Measurements from ENCODE around the gene CADM4. TPM values are rescaled to one million over a fixed set of nuclear protein-coding genes. Genes with fewer than 3 reads are reported as not detected.
"Not testable (repeated sequence)": the region's sequence is repeated elsewhere in the genome, so short reads cannot be mapped to it uniquely, and the experiment has no call there.

Gene CADM4
- total RNA-seq, 3 donors from 2014 or later = 1.2 to 26.2 (median 3.4) TPM

- H3K36me3 ChIP-seq (ENCODE audit: low read depth) = no peaks in the 10 kb centered on the region
- intact Hi-C loops (cut with DNase I, micrococcal nuclease) = no loop called here
- no peaks in the 10 kb centered on the region for H3K9me3 ChIP-seq
- DNase-seq (no peak), ATAC-seq (no peak)
- no peaks in the 10 kb centered on the region for H3K4me1 ChIP-seq (ENCODE audit: low read depth)
- no peak overlapping the region for H3K4me3 ChIP-seq
- TF ChIP-seq, protein P1, sequence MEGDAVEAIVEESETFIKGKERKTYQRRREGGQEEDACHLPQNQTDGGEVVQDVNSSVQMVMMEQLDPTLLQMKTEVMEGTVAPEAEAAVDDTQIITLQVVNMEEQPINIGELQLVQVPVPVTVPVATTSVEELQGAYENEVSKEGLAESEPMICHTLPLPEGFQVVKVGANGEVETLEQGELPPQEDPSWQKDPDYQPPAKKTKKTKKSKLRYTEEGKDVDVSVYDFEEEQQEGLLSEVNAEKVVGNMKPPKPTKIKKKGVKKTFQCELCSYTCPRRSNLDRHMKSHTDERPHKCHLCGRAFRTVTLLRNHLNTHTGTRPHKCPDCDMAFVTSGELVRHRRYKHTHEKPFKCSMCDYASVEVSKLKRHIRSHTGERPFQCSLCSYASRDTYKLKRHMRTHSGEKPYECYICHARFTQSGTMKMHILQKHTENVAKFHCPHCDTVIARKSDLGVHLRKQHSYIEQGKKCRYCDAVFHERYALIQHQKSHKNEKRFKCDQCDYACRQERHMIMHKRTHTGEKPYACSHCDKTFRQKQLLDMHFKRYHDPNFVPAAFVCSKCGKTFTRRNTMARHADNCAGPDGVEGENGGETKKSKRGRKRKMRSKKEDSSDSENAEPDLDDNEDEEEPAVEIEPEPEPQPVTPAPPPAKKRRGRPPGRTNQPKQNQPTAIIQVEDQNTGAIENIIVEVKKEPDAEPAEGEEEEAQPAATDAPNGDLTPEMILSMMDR (IDR thresholded peaks at IDR 0.05) = no peak
Measured at GRCh38 chr19:43682824-43683661, 43.4 kb upstream of the CADM4 start.

GRCh38 chr19:43682269-43682668 is 42.6 kb upstream of the CADM4 start:
- H3K4me3 ChIP-seq; ATAC-seq; H3K9me3 ChIP-seq; intact Hi-C loops (cut with DNase I, micrococcal nuclease); H3K36me3 ChIP-seq (ENCODE audit: low read depth); DNase-seq; H3K4me1 ChIP-seq (ENCODE audit: low read depth): not testable (repeated sequence)

DNA sequence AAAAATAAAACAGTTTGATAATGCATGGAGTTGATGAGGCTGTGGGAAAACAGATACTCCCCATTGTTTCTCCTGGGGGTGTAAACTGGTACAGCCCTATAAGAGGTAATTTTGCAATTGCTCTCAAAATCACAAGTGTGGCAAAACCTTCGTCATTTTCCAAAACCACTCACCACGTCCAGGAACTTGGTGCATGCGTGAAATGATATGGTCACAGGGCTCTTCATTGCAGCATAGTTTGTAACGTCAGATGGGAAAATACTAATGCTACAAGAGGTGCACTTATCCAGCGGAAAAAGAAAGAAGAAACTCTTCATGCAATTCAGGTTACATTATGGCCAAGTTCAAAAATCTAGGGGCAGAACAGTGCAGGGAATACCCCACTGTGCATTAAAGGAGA is 42.2 kb upstream of the CADM4 start:
- H3K4me1 ChIP-seq (ENCODE audit: low read depth) = no peaks in the 10 kb centered on the region
- intact Hi-C loops (cut with DNase I, micrococcal nuclease) = no loop called here
- TF ChIP-seq, protein P1 (IDR thresholded peaks at IDR 0.05) = no peak
- DNase-seq = no peak
- H3K4me3 ChIP-seq = no peak overlapping the region
- no peaks in the 10 kb centered on the region for H3K36me3 ChIP-seq (ENCODE audit: low read depth)
- ATAC-seq = no peak
- no peaks in the 10 kb centered on the region for H3K9me3 ChIP-seq

DNA sequence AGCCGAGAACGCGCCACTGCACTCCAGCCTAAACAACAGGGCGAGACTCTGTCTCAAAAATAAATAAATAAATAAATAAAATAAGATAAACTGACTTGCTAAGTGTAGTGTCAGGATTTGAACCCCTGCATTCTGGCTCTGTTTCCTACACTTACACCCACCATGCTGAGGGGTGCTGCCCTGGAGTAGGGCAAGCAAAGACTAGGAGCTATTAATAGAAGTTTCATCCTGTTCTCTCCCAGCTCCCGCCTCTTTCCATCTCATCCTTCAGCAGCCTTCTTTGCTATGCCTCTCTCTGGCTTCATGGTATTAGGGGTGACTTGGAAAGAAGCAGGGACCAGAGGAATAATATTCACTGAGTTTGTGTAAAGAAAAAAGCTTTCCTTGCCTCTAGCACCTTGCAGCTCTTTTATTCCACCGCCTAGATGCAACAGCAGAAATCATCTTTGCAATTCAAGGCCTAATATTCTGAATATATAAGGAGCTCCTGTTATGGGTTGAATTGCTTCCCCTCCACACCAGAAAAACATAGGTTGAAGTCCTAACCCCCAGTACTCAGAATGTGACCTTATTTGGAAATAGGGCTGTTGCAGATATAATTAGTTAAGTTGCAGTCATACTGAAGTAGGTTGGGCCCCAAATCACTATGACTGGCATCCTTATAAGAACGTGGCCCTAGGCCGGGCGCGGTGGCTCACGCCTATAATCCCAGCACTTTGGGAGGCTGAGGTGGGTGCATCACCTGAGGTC is 39.0 kb upstream of the CADM4 start:
- no peaks in the 10 kb centered on the region for H3K36me3 ChIP-seq (ENCODE audit: low read depth)
- intact Hi-C loops (cut with DNase I, micrococcal nuclease) = no loop called here
- ATAC-seq (no peak), DNase-seq (no peak)
- H3K9me3 ChIP-seq = no peaks in the 10 kb centered on the region
- no peak overlapping the region for H3K4me3 ChIP-seq
- H3K4me1 ChIP-seq (ENCODE audit: low read depth) = peaks cover 7% of the 10 kb centered on the region
- TF ChIP-seq, protein P1 (IDR thresholded peaks at IDR 0.05) = no peak

GRCh38 chr19:43675906-43676305 is 36.3 kb upstream of the CADM4 start:
- no peak for ATAC-seq
- intact Hi-C loops (cut with DNase I, micrococcal nuclease) = no loop called here
- Histone ChIP-seq H3K4me3 (no peak overlapping the region), H3K36me3 (ENCODE audit: low read depth) (no peaks in the 10 kb centered on the region), H3K4me1 (ENCODE audit: low read depth) (peaks cover 7% of the 10 kb centered on the region), H3K9me3 (no peaks in the 10 kb centered on the region)
- TF ChIP-seq, protein P1 (IDR thresholded peaks at IDR 0.05) = no peak
- DNase-seq = no peak

GRCh38 chr19:43675269-43675879 is 35.7 kb upstream of the CADM4 start:
- Histone ChIP-seq H3K4me3 (no peak overlapping the region), H3K36me3 (ENCODE audit: low read depth) (no peaks in the 10 kb centered on the region), H3K9me3 (no peaks in the 10 kb centered on the region), H3K4me1 (ENCODE audit: low read depth) (peaks cover 7% of the 10 kb centered on the region)
- intact Hi-C loops (cut with DNase I, micrococcal nuclease) = no loop called here
- DNase-seq (peak; percentile 80 to 90 (median 87)), ATAC-seq (peak; percentile 90)
- TF ChIP-seq, protein P1 (IDR thresholded peaks at IDR 0.05) = no peak

Measured in mucosa of descending colon (tissue), 3 donors.